Stimulated activated CD4-positive, alpha-beta T cell treated with anti-CD3 and anti-CD28 coated beads, Interleukin-1b, Interleukin-23, amount 100 ng/mL, for 48 hours (primary cell): ENCODE results near the gene TRIP6.

ENCODE experiments used
- DNase-seq: peaks from one replicate; pipeline ENCODE4 v3.0.0-alpha.2; 2020

The TRIP6 gene

GRCh38 chr7:100874577-100875355, 7.6 kb downstream of the TRIP6 start, which contains the start of gene SRRT:
TSS of gene SRRT (plus strand) at chr7:100875103. CDS start at chr7:100875591, 488 bp downstream.
- DNase-seq, result peak; percentile 99

- DNase-seq, result peak; percentile 58
These were observed 8.2 kb downstream of the TRIP6 start for GRCh38 chr7:100875356-100875751.

DNA sequence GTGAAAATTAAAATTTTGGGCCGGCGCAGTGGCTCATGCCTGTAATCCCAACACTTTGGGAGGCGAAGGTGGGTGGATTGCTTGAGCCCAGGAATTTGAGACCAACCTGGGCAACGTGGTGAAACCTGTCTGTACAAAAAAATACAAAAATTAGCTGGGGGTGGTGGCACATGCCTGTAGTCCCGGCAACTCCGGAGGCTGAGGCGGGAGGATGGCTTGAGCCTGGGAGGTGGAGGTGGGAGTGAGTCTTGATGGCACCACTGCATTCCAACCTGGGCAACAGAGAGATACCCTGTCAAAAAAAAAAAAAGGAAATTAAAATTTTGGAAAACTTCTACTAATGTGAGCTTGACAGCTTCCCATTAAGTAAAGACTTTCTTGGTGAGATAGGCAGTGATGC, 10.8 kb downstream of the TRIP6 start:
- DNase-seq, result no peak

DNA sequence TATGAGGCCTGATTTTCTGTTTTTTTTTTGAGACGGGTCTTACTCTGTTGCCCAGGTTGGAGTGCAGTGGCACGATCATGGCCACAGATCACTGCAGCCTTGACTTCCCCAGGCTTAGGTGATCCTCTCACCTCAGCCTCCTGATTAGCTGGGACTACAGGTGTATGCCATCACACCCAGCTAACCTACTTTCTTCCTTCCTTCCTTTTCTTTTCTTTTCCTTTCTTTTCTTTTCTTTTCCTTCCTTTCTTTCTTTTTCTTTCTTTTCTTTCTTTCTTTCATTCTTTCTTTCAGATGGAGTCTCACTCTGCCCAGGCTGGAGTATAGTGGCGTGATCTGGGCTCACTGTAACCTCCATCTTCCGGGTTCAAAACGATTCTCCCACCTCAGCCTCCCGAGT, 11.5 kb downstream of the TRIP6 start:
- DNase-seq, result no peak

DNA sequence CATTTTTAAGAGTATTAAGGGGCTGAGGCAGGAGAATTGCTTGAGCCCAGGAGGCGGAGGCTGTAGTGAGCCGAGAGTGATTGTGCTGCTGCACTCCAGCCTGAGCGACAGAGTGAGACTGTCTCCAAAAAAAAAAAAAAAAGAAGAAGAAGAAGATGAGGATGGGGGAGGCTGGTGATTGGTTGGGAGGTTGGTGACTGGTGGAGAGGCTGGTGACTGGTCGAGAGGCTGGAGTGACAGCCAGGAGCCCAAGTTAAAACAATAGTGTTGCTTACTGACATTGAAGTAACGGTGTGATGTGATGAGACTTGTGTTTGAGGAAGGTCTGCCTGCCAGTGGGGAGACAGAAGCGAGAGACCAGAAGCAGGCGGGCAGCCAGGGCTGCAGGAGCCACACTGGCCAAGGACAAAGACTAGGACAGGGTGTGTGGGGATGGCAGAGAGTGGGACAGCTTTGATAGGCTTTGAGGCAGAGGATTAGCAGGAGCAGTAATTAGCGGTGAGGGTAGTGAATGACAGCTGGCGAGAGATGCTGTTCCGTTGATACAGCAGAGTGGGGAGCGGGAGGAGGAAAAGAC, 12.6 kb downstream of the TRIP6 start:
- no peak for DNase-seq

DNA sequence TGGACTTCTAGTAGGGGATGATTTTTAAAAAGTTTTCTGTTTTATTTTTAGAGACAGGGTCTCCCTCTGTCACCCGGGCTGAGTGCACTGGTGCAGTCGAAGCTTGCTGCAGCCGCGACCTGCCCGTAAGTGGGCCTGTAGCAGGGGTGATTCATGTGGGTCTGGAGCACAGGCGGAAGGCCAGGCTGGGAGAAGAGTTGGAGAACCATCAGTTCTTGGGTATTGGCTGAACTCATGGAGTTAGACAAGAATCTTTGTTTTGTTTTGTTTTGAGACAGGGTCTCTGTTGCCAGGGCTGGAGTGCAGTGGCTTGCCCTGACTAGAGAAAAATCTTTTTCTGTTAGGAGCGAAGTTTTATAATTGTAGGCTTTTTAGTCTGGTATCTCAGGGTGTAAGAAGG, 13.5 kb downstream of the TRIP6 start:
- no peak for DNase-seq

DNA sequence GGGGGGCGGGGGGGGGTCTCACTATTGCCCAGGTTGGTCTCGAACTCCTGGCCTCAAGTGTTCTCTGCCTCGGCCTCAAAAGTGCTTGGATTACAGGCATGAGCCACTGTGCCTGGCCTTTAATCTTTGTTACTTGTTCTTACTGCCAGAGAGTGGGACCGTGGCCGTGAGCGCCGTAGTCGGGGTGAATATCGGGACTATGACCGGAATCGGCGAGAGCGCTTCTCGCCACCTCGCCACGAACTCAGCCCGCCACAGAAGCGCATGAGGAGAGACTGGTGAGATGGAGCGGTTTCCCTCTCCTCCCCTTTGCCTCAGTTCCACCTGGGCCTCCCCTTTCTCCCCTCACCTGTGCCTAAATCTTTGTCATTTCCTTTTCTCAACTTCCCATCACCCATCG, 13.9 kb downstream of the TRIP6 start:
- DNase-seq, result no peak

- DNase-seq, result no peak
These were observed 15.0 kb downstream of the TRIP6 start for GRCh38 chr7:100882201-100882600.

DNA sequence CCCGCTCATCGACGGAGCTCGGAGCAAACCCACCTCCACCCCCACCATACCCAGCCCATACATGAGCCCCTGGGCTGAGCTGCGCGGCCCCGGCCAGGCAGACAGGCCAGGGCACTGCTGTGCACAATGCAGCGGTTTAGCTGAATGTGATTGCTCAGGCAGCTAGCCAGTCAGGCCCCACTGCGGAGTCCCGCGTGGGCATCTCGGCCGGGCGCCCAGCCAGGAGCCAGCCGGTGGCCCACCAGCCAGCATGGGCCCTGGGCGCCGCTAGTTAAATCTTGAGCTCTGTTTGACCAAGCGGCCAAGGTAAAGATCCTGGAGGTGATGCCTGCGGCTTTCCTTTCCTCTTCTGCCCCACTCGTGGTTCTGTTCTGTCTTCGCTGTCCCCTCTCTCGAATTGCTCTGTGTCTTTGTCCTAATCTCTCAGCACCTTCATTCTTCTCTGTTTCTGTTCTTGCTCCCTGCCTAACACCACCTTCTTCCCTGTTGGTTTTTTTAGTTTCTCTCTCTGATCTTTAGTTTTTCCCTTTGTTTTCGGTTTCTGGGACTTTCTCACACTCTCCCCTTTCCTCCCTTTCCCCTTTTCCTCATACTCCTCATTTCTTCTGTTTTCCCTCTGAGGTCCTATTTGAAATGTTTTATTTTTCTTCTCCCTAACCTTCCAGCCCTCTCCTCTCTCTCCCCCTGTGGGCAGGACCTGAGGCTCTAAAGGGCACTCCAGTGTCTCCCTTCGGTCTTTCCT, 15.8 kb downstream of the TRIP6 start:
- no peak for DNase-seq

DNA sequence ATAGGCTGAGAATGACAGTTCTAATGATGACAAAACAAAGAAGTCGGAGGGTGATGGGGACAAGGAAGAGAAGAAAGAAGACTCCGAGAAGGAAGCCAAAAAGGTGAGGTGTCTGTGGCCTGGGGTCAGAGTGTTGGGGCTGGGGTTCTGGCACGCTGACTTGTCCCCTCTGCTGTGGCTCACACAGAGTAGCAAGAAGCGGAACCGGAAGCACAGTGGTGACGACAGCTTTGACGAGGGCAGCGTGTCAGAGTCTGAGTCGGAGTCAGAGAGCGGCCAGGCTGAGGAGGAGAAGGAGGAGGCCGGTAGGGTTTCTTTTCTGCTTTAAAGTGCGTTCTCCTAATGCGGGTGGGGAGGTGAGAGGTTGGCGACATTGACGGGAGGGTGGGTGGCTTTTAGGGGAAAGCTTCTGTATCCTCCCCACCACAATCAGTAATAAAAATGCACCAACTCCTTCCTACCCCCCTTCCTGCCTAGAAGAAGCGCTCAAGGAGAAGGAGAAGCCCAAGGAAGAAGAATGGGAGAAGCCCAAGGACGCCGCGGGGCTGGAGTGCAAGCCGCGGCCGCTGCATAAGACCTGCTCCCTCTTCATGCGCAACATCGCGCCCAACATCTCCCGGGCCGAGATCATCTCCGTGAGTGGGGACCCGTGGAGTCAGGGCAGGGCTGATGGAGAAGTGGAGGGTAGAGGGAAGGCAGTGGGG, 17.7 kb downstream of the TRIP6 start:
- no peak for DNase-seq

DNA sequence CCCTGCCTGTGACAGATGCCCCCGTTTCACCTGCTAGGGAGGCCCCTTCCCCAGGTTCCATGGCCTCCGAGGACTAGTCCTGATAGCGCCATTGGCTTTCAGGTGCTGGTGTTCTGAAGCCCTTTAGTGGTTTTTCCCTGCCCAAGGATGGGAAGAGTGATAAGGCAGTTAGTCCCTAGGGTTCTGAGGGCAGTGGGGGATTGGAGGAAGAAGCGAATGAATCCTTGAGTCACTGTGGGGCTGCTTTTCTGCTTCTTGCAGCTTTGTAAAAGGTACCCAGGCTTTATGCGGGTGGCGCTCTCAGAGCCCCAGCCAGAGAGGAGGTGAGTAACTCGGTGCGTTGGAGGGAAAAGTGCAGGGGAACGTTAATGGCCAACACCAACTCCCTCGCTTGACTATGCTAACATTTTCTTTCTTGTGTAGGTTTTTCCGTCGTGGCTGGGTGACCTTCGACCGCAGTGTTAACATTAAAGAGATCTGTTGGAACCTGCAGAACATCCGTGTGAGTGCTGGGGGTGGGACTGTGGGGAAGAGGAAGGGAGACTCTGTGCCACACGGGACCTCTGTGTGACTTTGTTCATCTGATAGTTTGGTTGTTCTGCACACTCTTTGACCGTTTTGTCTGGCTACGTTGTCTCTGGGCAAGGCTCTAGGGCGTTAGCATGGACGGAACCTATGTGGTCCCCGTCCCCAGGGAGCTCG, 18.4 kb downstream of the TRIP6 start:
- DNase-seq, result no peak

- DNase-seq, result no peak
These were observed 19.2 kb downstream of the TRIP6 start for GRCh38 chr7:100886142-100886935.

DNA sequence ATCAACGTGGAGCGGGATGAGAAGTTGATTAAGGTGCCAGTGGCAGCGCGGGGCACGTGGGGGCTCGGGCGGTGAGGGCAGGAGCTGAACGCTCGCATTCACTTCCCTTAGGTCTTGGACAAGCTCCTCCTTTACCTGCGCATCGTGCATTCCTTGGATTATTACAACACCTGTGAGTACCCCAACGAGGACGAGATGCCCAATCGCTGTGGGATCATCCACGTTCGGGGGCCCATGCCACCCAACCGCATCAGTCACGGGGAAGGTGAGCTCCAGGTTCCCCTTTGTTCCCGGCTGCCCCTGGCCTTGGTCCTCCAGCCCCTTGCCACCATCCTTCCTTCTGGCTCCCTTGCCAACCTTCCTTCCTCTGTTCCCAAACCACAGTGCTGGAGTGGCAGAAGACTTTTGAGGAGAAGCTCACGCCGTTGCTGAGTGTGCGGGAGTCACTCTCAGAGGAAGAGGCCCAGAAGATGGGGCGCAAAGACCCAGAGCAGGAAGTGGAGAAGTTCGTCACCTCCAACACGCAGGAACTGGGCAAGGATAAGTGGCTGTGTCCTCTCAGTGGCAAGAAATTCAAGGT, 19.8 kb downstream of the TRIP6 start:
- no peak for DNase-seq

GRCh38 chr7:100887516-100888290, 20.5 kb downstream of the TRIP6 start:
- peak; percentile 50 for DNase-seq

GRCh38 chr7:100888291-100888987, 21.3 kb downstream of the TRIP6 start:
- no peak for DNase-seq

DNA sequence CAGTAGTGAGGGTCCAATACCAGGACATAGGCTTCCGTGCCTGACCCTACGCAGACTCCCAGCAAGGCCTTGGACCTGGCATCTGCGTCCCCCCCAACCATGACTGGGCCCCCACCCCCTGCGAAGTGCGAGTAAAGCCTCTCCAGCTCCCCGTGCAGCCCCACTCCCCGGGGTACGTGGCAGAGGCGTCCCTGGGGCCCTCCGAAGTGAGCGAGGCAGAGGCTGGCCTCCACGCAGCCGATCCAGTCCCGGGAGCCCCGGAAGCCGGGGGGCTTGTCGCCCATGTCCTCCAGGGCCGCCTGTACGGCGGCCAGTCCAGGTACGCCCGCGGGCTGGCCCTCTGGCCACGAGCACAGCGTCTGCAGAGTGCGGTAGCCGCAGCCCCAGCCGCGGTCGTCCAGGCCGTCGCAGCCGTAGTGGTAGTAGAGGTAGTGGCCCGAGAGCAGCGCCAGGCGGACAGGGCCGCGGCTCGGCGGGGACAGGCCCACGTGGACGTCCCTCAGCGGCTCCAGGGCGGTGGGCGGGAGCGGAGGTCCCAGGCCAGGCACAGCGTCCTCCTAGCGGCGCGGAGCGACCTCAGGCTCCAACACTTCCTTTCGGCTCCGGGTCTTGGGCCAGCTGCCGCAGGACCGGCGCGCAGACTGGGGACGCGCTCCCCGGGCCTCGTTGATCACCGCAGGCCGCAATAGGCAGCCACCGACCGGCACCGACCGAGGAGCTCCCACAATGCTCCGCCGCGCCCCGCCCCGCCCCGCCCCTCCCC, 22.0 kb downstream of the TRIP6 start, which contains the start of gene UFSP1:
Gene UFSP1, minus strand, starts transcription at position 728 of the 763 bp plus-strand sequence. Its CDS starts 444 bp downstream, at position 284.
- DNase-seq, result no peak

DNA sequence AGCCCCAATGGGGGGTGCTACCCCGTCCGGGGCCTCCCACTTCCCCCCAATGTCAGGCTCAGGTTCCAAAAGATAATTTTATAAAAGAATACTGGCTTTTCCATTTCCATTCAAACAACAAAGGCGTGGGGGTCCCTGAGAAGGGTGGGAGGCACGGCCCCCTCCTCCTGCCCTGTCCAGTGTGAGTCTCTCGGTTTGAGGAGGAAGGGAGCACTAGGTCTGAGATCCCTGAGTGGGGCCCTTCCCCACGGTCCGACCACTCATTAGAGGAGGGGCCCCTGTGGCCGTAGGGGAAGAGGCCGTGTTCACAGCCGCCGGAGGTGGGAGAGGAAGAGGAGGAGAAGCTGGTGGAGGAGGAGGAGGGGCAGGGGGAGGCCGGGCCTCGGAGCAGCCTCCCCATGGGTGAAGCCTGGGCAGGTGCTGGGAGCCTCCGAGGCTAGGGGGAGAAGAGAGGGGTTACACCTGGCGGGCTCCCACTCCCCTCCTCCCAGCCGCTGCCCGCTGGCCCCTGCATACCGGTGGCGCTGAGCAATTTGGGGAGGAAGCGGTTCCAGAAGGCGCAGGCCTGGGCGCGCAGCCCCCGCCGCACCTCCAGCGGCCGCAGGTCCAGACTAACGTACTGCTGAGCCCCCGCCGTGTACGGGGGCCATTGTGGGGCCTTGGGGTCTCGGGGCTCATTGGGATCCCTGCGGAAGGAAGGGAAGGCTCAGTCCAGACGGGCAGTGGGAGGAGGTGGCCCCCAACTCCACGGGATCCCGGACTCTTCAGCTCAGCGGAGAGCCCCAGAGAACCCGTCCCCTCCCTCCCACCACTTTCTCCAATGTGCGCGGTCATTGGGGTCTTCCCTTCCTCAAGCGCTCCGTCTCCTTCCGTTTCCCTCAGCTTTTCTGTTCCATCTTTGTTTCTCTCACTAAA, 23.7 kb downstream of the TRIP6 start:
- no peak for DNase-seq
